Adrenal gland (tissue), 12 donors: Measurements from ENCODE around the gene SPNS2. TPM values are rescaled to one million over a fixed set of nuclear protein-coding genes. Genes with fewer than 3 reads are reported as not detected.

Experiments
- DNase-seq, 7 donors: peaks; one replicate each; pipeline ENCODE4 v3.0.0-alpha.2; 2019 to 2020
- H3K27ac ChIP-seq, 5 donors: fragments of 200-600 bp; sonication (generic) in 4 of 5; 1 replicate in 3 of 5; 2 replicates in 2 of 5; pipeline versions ENCODE4 v1.5.1 to v1.8.0; 2016 to 2020; ENCODE audit warnings: mild to moderate bottlenecking in 1 of 5
- H3K27me3 ChIP-seq: fragments of 200-600 bp; 2 replicates; pipeline ENCODE4 v1.8.0; 2021
- H3K36me3 ChIP-seq, 2 donors: fragments of 200-600 bp; replicated peaks in 1 of 2; 1 replicate in 1 of 2; 2 replicates in 1 of 2; pipeline versions ENCODE4 v1.5.1 to v1.8.0; 2018 to 2022
- H3K4me1 ChIP-seq, 2 donors: fragments of 200-600 bp; replicated peaks in 1 of 2; 1 replicate in 1 of 2; 2 replicates in 1 of 2; pipeline versions ENCODE4 v1.5.1 to v1.8.0; 2018 to 2021
- H3K4me3 ChIP-seq, 4 donors: fragments of 200-600 bp; sonication (generic) in 3 of 4; one replicate each; pipeline ENCODE4 v1.5.1; 2016 to 2018
- H3K9me3 ChIP-seq, 3 donors: fragments of 200-600 bp; sonication (generic) in 1 of 3; replicated peaks in 1 of 3; 1 replicate in 2 of 3; 2 replicates in 1 of 3; pipeline versions ENCODE4 v1.5.1 to v1.8.0; 2016 to 2021
- POLR2A ChIP-seq, 2 donors: fragments of 450-650 bp; IDR thresholded peaks; one replicate each; pipeline ENCODE4 v1.6.1; 2017; ENCODE audit warnings: antibody characterized with exemption in 2 of 2, mild to moderate bottlenecking in 2 of 2, moderate library complexity in 1 of 2
- WGBS, 4 donors: extraction: QIAGEN DNeasy Blood & Tissue Kit in 2 of 4; methylation state at CpG; one replicate each; pipeline versions ENCODE4 v1.1.5 to v1.1.7; 2013 to 2017; 5-methylcytosine and 5-hydroxymethylcytosine counted together
- intact Hi-C, 2 donors: fragments of 100-400 bp; cut with DNase I; formaldehyde crosslinking; loops; one replicate each; pipeline versions ENCODE4 v1.14.1 to v1.15.0; 2022 to 2023
- polyA plus RNA-seq, 3 donors: library from polyadenylated mRNA; stranded (reverse); fragments of 200-250 nt in 2 of 3; fragments of 350-450 nt in 1 of 3; fragmentation: Illumina TruSeq in 1 of 3; extraction: RNeasy Lipid Tissue Mini Kit (QIAGEN cat#74804) in 1 of 3; gene quantifications; one replicate each; pipeline ENCODE4 v1.2.3, GENCODE V29; 2013 to 2014
- total RNA-seq, 9 donors: library from RNA; depleted of rRNA in 4 of 9; stranded (reverse); fragments of >200 nt in 4 of 9; fragments of 120-200 nt in 1 of 9; fragmentation: NEBNext Ultra II Directional in 1 of 9; extraction: Animal tissue kit (Norgen Biotek cat#: 25700) in 1 of 9; gene quantifications; one replicate each; pipeline versions ENCODE4 v1.1.0 to v1.2.4, GENCODE V29; 2013 to 2023
- TF ChIP-seq, protein P1 (sequence below), 6 experiments: fragments of 450-650 bp in 4 of 6; fragments of 200-600 bp in 2 of 6; sonication (generic) in 1 of 6; IDR thresholded peaks; 1 replicate in 5 of 6; 2 replicates in 1 of 6; pipeline versions ENCODE4 v1.5.1 to v1.8.0; 2016 to 2021; ENCODE audit warnings: antibody characterized with exemption in 6 of 6, mild to moderate bottlenecking in 2 of 6, moderate library complexity in 1 of 6
- donor health status: healthy with polysubstance abuse.
- donor health status: Bipolar disorder and iron deficiency.
- donor health status: DM: yes; HTN: yes; CAD: no.
- donor health status: DM: no; HTN: no; CAD: no.
- donor health status: DM: no; HTN: no; CAD: no.
- donor health status: DM: yes; HTN: yes; CAD: no.

SPNS2 gene
- total and polyA plus RNA-seq, 12 donors = 0.90 to 25.1 (median 7.7) TPM

DNA sequence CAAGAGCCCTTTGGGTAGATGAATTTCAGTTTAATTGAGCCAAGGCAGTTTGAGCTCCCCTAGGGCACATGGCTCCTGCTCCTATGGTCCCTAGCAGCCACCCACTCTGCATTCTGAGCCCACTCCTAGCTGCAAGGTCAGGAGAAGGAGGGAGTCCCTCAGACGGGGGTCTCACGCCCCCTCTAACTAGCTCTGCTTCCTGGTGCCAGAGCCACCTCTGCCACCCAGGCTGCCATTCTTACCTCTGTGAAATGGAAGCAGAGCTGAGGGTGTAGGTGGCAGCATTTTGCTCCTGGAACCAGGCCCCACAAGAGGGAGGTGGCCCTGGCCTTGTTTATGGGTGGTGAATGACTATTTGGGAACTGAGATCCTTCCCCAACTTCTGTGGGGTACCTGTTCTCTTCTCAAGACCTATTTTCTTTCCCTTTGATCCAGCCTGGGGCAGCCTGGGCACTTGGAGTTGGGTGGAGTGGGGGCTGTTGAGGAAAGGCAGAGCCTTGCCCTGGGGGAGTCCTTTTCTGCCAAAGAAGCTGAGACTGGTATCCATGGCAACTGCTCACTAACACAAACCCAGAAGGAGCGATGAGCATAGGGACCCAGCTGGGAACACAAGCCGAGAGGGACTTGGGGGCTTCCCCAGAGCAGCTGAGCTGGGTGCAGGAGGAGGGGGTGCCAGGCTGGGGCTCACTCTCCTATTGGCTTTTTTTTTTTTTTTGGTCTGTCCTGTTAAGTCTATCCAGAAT, 4.8 kb downstream of the SPNS2 start:
- Histone ChIP-seq H3K9me3 (no peaks in the 10 kb centered on the region), H3K27me3 (peaks cover 13% of the 10 kb centered on the region), H3K4me1 (peaks cover 5 to 10% of the 10 kb centered on the region in 2 donors), H3K36me3 (no peaks in the 10 kb centered on the region), H3K4me3 (no peak overlapping the region), H3K27ac (no peak overlapping the region)
- no peak for DNase-seq
- intact Hi-C loops = no loop called here
- 62 to 92% (median 70%) methylated on average over 2 to 4 of the region's 4 CpGs for WGBS, 4 donors
- TF ChIP-seq, protein P1, sequence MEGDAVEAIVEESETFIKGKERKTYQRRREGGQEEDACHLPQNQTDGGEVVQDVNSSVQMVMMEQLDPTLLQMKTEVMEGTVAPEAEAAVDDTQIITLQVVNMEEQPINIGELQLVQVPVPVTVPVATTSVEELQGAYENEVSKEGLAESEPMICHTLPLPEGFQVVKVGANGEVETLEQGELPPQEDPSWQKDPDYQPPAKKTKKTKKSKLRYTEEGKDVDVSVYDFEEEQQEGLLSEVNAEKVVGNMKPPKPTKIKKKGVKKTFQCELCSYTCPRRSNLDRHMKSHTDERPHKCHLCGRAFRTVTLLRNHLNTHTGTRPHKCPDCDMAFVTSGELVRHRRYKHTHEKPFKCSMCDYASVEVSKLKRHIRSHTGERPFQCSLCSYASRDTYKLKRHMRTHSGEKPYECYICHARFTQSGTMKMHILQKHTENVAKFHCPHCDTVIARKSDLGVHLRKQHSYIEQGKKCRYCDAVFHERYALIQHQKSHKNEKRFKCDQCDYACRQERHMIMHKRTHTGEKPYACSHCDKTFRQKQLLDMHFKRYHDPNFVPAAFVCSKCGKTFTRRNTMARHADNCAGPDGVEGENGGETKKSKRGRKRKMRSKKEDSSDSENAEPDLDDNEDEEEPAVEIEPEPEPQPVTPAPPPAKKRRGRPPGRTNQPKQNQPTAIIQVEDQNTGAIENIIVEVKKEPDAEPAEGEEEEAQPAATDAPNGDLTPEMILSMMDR (IDR thresholded peaks at IDR 0.05) = no peak
- no peak for TF ChIP-seq POLR2A (IDR thresholded peaks at IDR 0.05)

DNA sequence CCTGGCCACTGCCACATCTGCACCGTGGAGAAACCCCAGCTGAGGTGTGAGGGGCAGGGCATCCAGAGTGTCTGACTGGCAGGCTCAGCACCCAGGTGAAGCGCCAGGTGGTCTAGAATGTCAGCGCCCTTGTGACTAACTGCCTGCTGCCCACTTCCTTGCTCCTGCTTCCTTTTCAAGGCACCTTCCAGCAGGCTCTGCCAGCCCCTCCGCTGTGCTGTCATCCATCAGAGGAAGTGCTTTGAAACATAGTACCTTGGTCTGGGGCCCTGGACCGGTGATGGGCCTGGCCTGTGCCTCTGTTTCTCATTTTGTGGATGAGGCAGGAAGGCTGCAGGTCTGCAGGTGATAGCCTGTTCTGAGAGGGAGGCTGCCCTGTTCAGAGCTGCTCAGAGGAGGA, 5.5 kb downstream of the SPNS2 start:
- TF ChIP-seq POLR2A (IDR thresholded peaks at IDR 0.05) = no peak
- TF ChIP-seq, protein P1 (IDR thresholded peaks at IDR 0.05) = no peak
- Histone ChIP-seq H3K4me1 (peaks cover 5 to 7% of the 10 kb centered on the region in 2 donors), H3K27me3 (peaks cover 13% of the 10 kb centered on the region), H3K36me3 (no peaks in the 10 kb centered on the region), H3K9me3 (no peaks in the 10 kb centered on the region), H3K27ac (no peak overlapping the region), H3K4me3 (no peak overlapping the region)
- DNase-seq = no peak
- intact Hi-C loops = no loop called here
- 63 to 77% (median 67%) methylated on average over 4 to 5 of the region's 5 CpGs for WGBS, 4 donors

DNA sequence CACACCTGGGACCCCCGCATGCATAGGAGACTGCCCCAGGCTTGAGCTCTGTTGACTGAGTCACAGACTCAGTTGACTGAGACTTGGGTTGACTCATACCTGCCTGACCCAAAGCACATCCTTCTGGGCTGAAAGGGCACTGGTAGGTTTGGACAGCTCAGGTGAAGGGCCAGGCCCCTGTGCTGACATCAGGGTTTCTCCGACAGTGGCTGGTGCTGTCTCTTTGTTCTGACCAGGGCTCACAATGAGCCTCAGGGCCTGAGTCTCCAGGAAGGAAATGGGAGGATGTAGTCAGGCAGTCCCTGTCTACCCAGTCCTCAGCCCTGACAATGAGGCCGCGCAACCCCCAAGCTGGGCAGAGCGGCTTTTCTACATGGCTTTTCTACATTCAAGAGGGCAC, 6.5 kb downstream of the SPNS2 start:
- intact Hi-C loops = no loop called here
- H3K4me3 ChIP-seq = no peak overlapping the region
- H3K36me3 ChIP-seq = no peaks in the 10 kb centered on the region
- peak in 1 of 7 donors; percentile 38 for DNase-seq
- H3K27me3 ChIP-seq = peaks cover 13% of the 10 kb centered on the region
- H3K9me3 ChIP-seq = no peaks in the 10 kb centered on the region
- WGBS, 4 donors = 76 to 92% (median 80%) methylated on average over 3 to 5 of the region's 5 CpGs
- peak overlapping the region in 1 of 5 donors; percentile 55 for H3K27ac ChIP-seq
- no peaks in the 10 kb centered on the region for H3K4me1 ChIP-seq
- TF ChIP-seq POLR2A (IDR thresholded peaks at IDR 0.05) = peak in 1 of 2 donors; percentile 20
- TF ChIP-seq, protein P1 (IDR thresholded peaks at IDR 0.05) = no peak

DNA sequence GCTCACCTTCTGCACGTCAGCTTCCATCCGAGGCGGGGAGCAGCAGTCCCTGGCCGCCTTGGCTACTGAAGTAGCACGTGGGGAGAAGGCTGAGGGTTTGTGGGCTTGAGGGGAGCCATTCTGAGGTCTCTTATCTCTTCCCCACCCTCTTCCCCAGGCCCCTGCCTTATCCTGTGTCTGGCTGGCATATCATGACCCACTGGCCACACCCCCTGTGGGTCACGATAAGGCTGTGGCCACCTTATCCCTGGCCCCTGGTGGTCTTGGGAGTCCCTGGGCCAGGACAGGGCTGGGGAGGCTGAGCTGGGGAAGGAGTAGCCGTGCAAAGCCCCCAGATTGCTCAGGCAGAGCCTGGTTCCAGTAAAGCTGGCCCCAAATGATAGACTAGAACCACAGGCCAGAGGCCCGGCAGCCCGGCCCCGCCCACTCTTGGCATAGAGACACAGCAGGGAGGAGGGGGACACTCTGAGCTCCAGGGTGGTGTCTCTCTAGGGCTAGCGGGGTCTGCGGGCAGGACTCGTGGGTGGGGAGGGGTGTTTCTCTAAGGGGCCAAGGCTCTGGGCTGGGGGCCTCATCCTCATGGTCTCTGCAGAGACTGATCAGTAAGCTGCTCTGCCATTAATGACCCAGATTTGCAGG, 7.6 kb downstream of the SPNS2 start:
- Histone ChIP-seq H3K4me1 (no peaks in the 10 kb centered on the region), H3K36me3 (no peaks in the 10 kb centered on the region), H3K27ac (no peak overlapping the region), H3K4me3 (no peak overlapping the region), H3K27me3 (peaks cover 13% of the 10 kb centered on the region), H3K9me3 (no peaks in the 10 kb centered on the region)
- 40 to 66% (median 65%) methylated on average over 1 to 13 of the region's 13 CpGs for WGBS, 4 donors
- TF ChIP-seq, protein P1 (IDR thresholded peaks at IDR 0.05) = no peak
- intact Hi-C loops = no loop called here
- no peak for DNase-seq
